GM23338 (cell line): ENCODE measurements around the gene TMBIM1. TPM values are rescaled to one million over a fixed set of nuclear protein-coding genes. Genes with fewer than 3 reads are reported as not detected.
A peak's percentile ranks its signal among the peaks of the same experiment; 100 is the strongest.

Experiments used
- ATAC-seq: fragments of 200-7000 bp; cut with Tn5 transposase; 3 replicates; pipeline ENCODE4 v1.9.1; 2020
- DNase-seq: peaks from one replicate; pipeline ENCODE4 v3.0.0-alpha.2; 2015; ENCODE audit warnings: low spot score
- H2AFZ ChIP-seq: fragments of 200-600 bp; sonication (generic); 2 replicates; pipeline ENCODE4 v1.8.0; 2016; ENCODE audit warnings: antibody characterized with exemption, mild to moderate bottlenecking, moderate library complexity
- H3F3A ChIP-seq: fragments of 200-600 bp; sonication (generic); replicated peaks from 2 replicates; pipeline ENCODE4 v1.8.0; 2017; ENCODE audit warnings: antibody characterized with exemption, mixed run types, low read depth
- H3K27ac ChIP-seq: fragments of 200-600 bp; sonication (generic); 2 replicates; pipeline ENCODE4 v1.6.1; 2016; ENCODE audit warnings: low read depth
- H3K27me3 ChIP-seq: fragments of 200-600 bp; sonication (generic); 2 replicates; pipeline ENCODE4 v1.8.0; 2016; ENCODE audit warnings: mild to moderate bottlenecking, mixed run types, moderate library complexity; ENCODE audit not compliant: insufficient read depth
- H3K36me3 ChIP-seq: fragments of 200-600 bp; sonication (generic); 2 replicates; pipeline ENCODE4 v1.8.0; 2016; ENCODE audit warnings: mild to moderate bottlenecking; ENCODE audit not compliant: insufficient read depth
- H3K4me1 ChIP-seq: fragments of 200-600 bp; sonication (generic); 2 replicates; pipeline ENCODE4 v1.8.0; 2016; ENCODE audit warnings: mild to moderate bottlenecking, moderate library complexity; ENCODE audit not compliant: insufficient read depth
- H3K4me2 ChIP-seq: fragments of 200-600 bp; sonication (generic); 2 replicates; pipeline ENCODE4 v1.7.1; 2017; ENCODE audit warnings: mixed run types
- H3K4me3 ChIP-seq: fragments of 200-600 bp; sonication (generic); 2 replicates; pipeline ENCODE4 v1.6.1; 2016; ENCODE audit warnings: mixed run types
- H3K79me2 ChIP-seq: fragments of 200-600 bp; sonication (generic); replicated peaks from 2 replicates; pipeline ENCODE4 v1.8.0; 2017; ENCODE audit warnings: mild to moderate bottlenecking; ENCODE audit not compliant: insufficient read depth
- H3K9me2 ChIP-seq: fragments of 200-600 bp; sonication (generic); 2 replicates; pipeline ENCODE4 v1.8.0; 2017; ENCODE audit not compliant: insufficient read depth
- H4K20me1 ChIP-seq: fragments of 200-600 bp; sonication (generic); replicated peaks from 2 replicates; pipeline ENCODE4 v1.8.0; 2017; ENCODE audit warnings: mild to moderate bottlenecking; ENCODE audit not compliant: insufficient read depth
- H3K27ac Mint-ChIP-seq: 2 replicates; pipeline ENCODE4 v1.8.0; 2020; ENCODE audit warnings: inconsistent platforms, mild to moderate bottlenecking, moderate library complexity, mixed read lengths
- H3K27me3 Mint-ChIP-seq: 3 replicates; pipeline ENCODE4 v1.8.0; 2022; ENCODE audit warnings: low read depth, mild to moderate bottlenecking, moderate library complexity, mixed read lengths, inconsistent platforms; ENCODE audit not compliant: insufficient read depth, poor library complexity
- H3K36me3 Mint-ChIP-seq: 3 replicates; pipeline ENCODE4 v1.8.0; 2021; ENCODE audit warnings: low read depth, mild to moderate bottlenecking, inconsistent platforms, moderate library complexity, mixed read lengths
- H3K4me1 Mint-ChIP-seq: 3 replicates; pipeline ENCODE4 v1.8.0; 2020; ENCODE audit warnings: mild to moderate bottlenecking, inconsistent platforms, mixed read lengths
- H3K4me3 Mint-ChIP-seq: 3 replicates; pipeline ENCODE4 v1.8.0; 2021; ENCODE audit warnings: moderate library complexity, mild to moderate bottlenecking, inconsistent platforms, mixed read lengths
- H3K9me3 Mint-ChIP-seq: 3 replicates; pipeline ENCODE4 v1.8.0; 2020; ENCODE audit warnings: moderate library complexity, mild to moderate bottlenecking, inconsistent platforms, mixed read lengths
- CREB1 ChIP-seq: fragments of 250-450 bp; sonication (Bioruptor Pico); IDR thresholded peaks from 2 replicates; pipeline ENCODE4 v1.5.0; 2020; ENCODE audit warnings: low read depth, mild to moderate bottlenecking, moderate library complexity
- JUNB ChIP-seq: IDR thresholded peaks from one replicate; pipeline ENCODE4 v1.6.1; 2016; ENCODE audit warnings: antibody characterized with exemption; ENCODE audit not compliant: unreplicated experiment
- NANOG ChIP-seq: IDR thresholded peaks from 2 replicates; pipeline ENCODE4 v1.6.1; 2016; ENCODE audit warnings: antibody characterized with exemption, borderline replicate concordance
- POLR2AphosphoS5 ChIP-seq: IDR thresholded peaks from 2 replicates; pipeline ENCODE4 v1.6.1; 2016; ENCODE audit warnings: antibody characterized with exemption, low read depth
- REST ChIP-seq: IDR thresholded peaks from one replicate; pipeline ENCODE4 v1.6.1; 2018; ENCODE audit warnings: antibody characterized with exemption; ENCODE audit not compliant: unreplicated experiment
- ZNF114 ChIP-seq: fragments of 250-450 bp; sonication (Bioruptor Pico); IDR thresholded peaks from 2 replicates; pipeline ENCODE4 v1.5.0; 2020; ENCODE audit warnings: mild to moderate bottlenecking, moderate library complexity
- polyA plus RNA-seq: library from polyadenylated mRNA; unstranded; fragments of >200 nt; fragmentation: Nextera tagmentation; extraction: Ambion mirVana; gene quantifications from 2 replicates; pipeline ENCODE4 v1.2.1, GENCODE V29; 2016
- total RNA-seq: library from RNA; depleted of rRNA; stranded (reverse); fragments of >200 nt; shearing (Covaris generic); gene quantifications from 2 replicates; pipeline ENCODE4 v1.2.3, GENCODE V29; 2014
- TF ChIP-seq, protein P1 (sequence below), 2 experiments: fragments of 200-600 bp in 1 of 2; sonication (generic) in 1 of 2; conservative IDR thresholded peaks; 2 replicates each; pipeline versions ENCODE4 v1.5.1 to v1.6.1; 2016 to 2017; ENCODE audit warnings: antibody characterized with exemption in 2 of 2, low read depth in 2 of 2, mild to moderate bottlenecking in 2 of 2, moderate library complexity in 1 of 2
- TF ChIP-seq, protein P2 (sequence below): fragments of 250-450 bp; sonication (Bioruptor Pico); IDR thresholded peaks from 2 replicates; pipeline ENCODE4 v1.5.0; 2020; ENCODE audit warnings: mild to moderate bottlenecking, moderate library complexity

Gene TMBIM1
- total and polyA plus RNA-seq, 2 experiments from 2014 or later, result 12.0 to 20.8 TPM

GRCh38 chr2:218284106-218284811 is 8.0 kb downstream of the TMBIM1 start:
- peaks cover 10% of the 10 kb centered on the region for H3K4me1 ChIP-seq
- no peaks in the 10 kb centered on the region for H3K79me2 ChIP-seq
- Mint-ChIP-seq H3K27ac (no peak overlapping the region), H3K36me3 (peaks cover 2% of the 10 kb centered on the region; the same call in 1 of the 3 replicates), H3K4me1 (peaks cover 15% of the 10 kb centered on the region; the same call in 2 of the 3 replicates), H3K4me3 (no peak overlapping the region), H3K27me3 (peaks cover 12% of the 10 kb centered on the region), H3K9me3 (no peaks in the 10 kb centered on the region)
- no peak overlapping the region for H3K4me2 ChIP-seq
- H3K9me2 ChIP-seq, result no peaks in the 10 kb centered on the region
- TF ChIP-seq, protein P1, sequence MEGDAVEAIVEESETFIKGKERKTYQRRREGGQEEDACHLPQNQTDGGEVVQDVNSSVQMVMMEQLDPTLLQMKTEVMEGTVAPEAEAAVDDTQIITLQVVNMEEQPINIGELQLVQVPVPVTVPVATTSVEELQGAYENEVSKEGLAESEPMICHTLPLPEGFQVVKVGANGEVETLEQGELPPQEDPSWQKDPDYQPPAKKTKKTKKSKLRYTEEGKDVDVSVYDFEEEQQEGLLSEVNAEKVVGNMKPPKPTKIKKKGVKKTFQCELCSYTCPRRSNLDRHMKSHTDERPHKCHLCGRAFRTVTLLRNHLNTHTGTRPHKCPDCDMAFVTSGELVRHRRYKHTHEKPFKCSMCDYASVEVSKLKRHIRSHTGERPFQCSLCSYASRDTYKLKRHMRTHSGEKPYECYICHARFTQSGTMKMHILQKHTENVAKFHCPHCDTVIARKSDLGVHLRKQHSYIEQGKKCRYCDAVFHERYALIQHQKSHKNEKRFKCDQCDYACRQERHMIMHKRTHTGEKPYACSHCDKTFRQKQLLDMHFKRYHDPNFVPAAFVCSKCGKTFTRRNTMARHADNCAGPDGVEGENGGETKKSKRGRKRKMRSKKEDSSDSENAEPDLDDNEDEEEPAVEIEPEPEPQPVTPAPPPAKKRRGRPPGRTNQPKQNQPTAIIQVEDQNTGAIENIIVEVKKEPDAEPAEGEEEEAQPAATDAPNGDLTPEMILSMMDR (conservative IDR thresholded peaks at IDR 0.05; ENCODE audit: low read depth in 2 of 2), result no peak
- TF ChIP-seq JUNB, result no peak
- TF ChIP-seq ZNF114, result no peak
- ATAC-seq (no peak), DNase-seq (no peak)
- no peak overlapping the region for H2AFZ ChIP-seq
- H3K27me3 ChIP-seq, result no peaks in the 10 kb centered on the region
- no peaks in the 10 kb centered on the region for H4K20me1 ChIP-seq
- no peaks in the 10 kb centered on the region for H3F3A ChIP-seq
- no peaks in the 10 kb centered on the region; the same call in 1 of the 2 replicates for H3K36me3 ChIP-seq
- H3K27ac ChIP-seq, result no peak overlapping the region
- no peak overlapping the region for H3K4me3 ChIP-seq

GRCh38 chr2:218282173-218282991 is 9.9 kb downstream of the TMBIM1 start:
- peaks cover 14% of the 10 kb centered on the region for H3K27me3 Mint-ChIP-seq
- DNase-seq, result peak; percentile 14
- Histone ChIP-seq H3F3A (no peaks in the 10 kb centered on the region), H4K20me1 (no peaks in the 10 kb centered on the region), H3K27me3 (no peaks in the 10 kb centered on the region), H3K79me2 (no peaks in the 10 kb centered on the region), H3K4me1 (peaks cover 10% of the 10 kb centered on the region), H3K9me2 (no peaks in the 10 kb centered on the region), H2AFZ (no peak overlapping the region), H3K4me2 (no peak overlapping the region), H3K27ac (no peak overlapping the region), H3K4me3 (no peak overlapping the region), H3K36me3 (no peaks in the 10 kb centered on the region; the same call in 1 of the 2 replicates)
- H3K9me3 Mint-ChIP-seq, result no peaks in the 10 kb centered on the region
- TF ChIP-seq ZNF114 (no peak), CREB1 (no peak), NANOG (no peak), POLR2AphosphoS5 (no peak), REST (no peak)
- TF ChIP-seq, protein P2, sequence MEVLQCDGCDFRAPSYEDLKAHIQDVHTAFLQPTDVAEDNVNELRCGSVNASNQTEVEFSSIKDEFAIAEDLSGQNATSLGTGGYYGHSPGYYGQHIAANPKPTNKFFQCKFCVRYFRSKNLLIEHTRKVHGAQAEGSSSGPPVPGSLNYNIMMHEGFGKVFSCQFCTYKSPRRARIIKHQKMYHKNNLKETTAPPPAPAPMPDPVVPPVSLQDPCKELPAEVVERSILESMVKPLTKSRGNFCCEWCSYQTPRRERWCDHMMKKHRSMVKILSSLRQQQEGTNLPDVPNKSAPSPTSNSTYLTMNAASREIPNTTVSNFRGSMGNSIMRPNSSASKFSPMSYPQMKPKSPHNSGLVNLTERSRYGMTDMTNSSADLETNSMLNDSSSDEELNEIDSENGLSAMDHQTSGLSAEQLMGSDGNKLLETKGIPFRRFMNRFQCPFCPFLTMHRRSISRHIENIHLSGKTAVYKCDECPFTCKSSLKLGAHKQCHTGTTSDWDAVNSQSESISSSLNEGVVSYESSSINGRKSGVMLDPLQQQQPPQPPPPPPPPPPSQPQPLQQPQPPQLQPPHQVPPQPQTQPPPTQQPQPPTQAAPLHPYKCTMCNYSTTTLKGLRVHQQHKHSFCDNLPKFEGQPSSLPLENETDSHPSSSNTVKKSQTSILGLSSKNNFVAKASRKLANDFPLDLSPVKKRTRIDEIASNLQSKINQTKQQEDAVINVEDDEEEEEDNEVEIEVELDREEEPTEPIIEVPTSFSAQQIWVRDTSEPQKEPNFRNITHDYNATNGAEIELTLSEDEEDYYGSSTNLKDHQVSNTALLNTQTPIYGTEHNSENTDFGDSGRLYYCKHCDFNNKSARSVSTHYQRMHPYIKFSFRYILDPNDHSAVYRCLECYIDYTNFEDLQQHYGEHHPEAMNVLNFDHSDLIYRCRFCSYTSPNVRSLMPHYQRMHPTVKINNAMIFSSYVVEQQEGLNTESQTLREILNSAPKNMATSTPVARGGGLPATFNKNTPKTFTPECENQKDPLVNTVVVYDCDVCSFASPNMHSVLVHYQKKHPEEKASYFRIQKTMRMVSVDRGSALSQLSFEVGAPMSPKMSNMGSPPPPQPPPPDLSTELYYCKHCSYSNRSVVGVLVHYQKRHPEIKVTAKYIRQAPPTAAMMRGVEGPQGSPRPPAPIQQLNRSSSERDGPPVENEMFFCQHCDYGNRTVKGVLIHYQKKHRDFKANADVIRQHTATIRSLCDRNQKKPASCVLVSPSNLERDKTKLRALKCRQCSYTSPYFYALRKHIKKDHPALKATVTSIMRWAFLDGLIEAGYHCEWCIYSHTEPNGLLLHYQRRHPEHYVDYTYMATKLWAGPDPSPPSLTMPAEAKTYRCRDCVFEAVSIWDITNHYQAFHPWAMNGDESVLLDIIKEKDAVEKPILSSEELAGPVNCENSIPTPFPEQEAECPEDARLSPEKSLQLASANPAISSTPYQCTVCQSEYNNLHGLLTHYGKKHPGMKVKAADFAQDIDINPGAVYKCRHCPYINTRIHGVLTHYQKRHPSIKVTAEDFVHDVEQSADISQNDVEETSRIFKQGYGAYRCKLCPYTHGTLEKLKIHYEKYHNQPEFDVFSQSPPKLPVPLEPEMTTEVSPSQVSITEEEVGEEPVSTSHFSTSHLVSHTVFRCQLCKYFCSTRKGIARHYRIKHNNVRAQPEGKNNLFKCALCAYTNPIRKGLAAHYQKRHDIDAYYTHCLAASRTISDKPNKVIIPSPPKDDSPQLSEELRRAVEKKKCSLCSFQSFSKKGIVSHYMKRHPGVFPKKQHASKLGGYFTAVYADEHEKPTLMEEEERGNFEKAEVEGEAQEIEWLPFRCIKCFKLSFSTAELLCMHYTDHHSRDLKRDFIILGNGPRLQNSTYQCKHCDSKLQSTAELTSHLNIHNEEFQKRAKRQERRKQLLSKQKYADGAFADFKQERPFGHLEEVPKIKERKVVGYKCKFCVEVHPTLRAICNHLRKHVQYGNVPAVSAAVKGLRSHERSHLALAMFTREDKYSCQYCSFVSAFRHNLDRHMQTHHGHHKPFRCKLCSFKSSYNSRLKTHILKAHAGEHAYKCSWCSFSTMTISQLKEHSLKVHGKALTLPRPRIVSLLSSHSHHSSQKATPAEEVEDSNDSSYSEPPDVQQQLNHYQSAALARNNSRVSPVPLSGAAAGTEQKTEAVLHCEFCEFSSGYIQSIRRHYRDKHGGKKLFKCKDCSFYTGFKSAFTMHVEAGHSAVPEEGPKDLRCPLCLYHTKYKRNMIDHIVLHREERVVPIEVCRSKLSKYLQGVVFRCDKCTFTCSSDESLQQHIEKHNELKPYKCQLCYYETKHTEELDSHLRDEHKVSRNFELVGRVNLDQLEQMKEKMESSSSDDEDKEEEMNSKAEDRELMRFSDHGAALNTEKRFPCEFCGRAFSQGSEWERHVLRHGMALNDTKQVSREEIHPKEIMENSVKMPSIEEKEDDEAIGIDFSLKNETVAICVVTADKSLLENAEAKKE (CRISPR knock-in tag), result no peak
- ATAC-seq, result no peak
- no peak overlapping the region for H3K4me3 Mint-ChIP-seq
- peaks cover 15% of the 10 kb centered on the region; the same call in 2 of the 3 replicates for H3K4me1 Mint-ChIP-seq
- H3K36me3 Mint-ChIP-seq, result peaks cover 5% of the 10 kb centered on the region; the same call in 2 of the 3 replicates
- H3K27ac Mint-ChIP-seq, result peak overlapping the region; percentile 85
